Activated T-cell treated with anti-CD3 and anti-CD28 coated beads, Interleukin-2, amount 50 U/mL, for 48 hours (primary cell): ENCODE measurements around the gene EHD1.

Source experiments
- DNase-seq, 2 experiments: peaks; one replicate each; pipeline ENCODE4 v3.0.0-alpha.2; 2020

Gene EHD1

DNA sequence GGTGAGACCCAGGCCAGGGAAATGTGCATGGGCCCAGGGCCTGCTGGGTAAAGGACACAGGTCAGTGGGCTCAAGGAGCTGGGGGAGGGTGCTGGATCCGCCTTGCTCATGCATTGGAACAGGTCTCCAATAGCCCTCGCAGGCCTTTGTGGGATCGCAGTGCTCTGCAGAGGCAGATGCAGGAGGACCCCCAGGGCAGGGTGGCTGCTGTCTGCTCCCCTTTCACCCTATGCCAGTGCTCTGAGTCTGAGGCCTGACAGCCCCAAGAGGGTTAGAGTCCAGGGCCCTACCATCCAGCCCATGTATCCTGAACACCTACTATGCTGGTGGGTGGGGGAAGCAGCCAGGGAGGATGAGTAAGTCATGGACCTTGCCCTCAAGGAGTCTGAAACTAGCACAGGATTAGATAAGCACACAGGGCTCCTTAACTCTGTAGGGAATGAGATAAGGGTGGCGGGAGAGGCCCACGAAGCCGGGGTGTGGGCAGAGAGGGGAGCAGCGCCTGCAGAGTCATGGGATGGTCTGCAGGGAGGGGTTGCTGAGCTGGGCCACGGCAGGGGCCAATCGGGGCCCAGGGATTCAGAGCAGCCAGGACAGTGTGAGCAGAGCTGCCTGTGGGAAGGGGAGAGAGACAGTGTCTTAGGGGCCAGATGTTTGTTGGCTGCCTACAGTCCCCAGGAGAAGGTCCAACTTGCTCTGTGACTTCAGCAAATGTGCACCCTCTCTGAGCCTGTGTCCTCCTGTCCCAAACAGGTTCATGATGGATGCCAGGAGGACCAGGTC, 10.5 kb upstream of the EHD1 start:
- DNase-seq, result no peak

DNA sequence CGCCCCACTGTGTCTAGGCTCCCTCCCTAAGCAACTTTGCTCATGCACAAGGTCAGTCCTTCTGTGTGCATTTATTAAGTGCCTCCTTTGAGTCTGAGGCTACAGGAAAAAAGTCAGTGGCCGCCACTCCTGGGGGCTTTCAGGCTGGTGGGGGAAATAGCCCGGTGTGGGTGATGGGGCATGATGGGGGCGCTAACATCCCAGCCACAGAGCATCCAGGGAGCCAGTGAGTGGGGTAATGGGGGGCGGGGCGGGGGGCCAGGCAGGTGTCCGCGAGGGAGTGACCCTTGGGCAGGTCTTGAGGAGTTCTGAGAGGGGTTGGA, 9.9 kb upstream of the EHD1 start:
- DNase-seq, result no peak

GRCh38 chr11:64887757-64888405, 9.5 kb upstream of the EHD1 start:
- DNase-seq, result peak; percentile 92 to 93

DNA sequence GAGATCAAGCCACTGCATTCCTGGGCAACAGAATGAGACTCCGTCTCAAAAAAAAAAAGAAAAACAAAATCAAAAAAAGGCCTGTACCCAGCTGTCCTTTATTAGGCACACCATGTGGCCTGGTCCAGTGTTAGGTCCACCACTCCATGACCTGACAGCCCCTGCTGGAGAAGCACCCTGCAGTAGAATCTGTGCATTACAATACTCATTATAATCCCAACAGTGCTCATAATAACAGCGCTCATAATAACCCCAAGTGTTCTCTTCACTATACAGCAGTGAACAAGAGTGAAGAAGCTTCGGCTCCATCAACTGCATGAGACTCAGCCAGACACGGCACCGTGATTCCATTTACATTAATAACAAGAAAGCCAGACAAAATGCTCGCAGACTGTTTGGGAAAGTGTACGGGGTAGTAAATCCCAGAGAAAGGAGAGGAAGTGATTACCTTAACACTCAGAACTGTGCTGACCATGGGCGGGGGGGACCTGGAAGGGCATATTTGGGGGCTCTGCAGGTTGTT, 8.9 kb upstream of the EHD1 start:
- no peak for DNase-seq

GRCh38 chr11:64885367-64886286, 7.2 kb upstream of the EHD1 start:
- peak in 1 of 2 experiments; percentile 38 for DNase-seq

DNA sequence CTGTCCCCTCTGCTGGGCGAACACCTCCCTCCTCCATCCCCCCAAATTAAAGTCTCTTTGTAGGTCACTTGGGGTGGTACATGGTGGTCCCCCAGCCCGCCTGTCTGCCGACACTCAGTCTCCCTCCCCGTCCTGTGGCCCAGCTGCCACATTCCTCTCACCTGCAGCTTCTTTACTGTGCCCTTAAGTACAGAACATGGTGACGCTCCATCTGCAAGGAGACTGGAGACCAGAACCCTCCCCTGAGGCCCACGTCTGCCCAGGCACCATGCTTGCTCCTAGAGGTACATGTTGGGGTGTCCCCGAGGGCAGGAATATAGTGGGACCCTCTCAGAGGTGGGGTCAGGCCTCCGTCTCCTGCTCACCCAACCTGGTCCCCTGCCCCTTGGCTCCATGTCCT, 5.6 kb upstream of the EHD1 start:
- DNase-seq, result no peak

DNA sequence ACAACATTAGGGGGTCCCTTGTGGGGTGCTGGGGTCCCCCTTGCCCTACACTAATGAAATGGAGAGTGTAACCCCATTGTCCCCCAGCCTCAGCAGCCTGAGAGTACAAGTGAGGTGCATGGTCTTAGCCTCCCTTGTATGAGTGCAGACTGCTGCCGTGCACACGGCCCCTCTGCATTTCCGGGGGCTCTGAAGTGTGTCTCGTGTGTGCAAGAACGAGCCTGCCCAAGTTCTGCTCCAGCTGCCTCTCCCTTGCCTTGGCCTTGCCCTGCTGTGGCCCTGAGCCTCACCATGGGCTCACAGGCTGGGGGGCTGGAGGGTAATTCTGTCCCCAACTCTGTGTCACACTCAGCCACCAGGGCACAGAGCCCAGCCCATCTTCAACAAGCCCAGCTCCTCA, 5.2 kb upstream of the EHD1 start:
- no peak for DNase-seq

DNA sequence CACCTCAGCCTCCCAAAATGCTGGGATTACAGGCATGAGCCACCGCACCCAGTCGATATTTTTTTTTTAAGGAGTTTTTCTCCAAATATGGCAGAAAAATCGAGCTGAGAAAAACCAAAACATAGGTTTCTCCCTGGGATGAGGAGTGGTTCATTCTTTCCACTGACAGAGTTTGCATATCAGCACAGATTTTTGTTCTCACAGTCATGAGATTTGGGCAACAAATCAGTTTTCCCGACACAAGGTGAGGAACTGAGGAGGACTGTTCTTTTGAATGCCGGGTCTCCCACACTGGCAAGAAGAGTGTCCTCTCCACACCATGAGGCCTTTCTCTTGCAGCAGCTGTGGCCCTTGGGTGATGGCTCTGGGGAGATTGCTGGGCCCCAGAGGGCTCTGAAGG, 3.8 kb upstream of the EHD1 start:
- no peak for DNase-seq

- DNase-seq, result no peak
Observed at GRCh38 chr11:64881476-64881875, 3.1 kb upstream of the EHD1 start.

DNA sequence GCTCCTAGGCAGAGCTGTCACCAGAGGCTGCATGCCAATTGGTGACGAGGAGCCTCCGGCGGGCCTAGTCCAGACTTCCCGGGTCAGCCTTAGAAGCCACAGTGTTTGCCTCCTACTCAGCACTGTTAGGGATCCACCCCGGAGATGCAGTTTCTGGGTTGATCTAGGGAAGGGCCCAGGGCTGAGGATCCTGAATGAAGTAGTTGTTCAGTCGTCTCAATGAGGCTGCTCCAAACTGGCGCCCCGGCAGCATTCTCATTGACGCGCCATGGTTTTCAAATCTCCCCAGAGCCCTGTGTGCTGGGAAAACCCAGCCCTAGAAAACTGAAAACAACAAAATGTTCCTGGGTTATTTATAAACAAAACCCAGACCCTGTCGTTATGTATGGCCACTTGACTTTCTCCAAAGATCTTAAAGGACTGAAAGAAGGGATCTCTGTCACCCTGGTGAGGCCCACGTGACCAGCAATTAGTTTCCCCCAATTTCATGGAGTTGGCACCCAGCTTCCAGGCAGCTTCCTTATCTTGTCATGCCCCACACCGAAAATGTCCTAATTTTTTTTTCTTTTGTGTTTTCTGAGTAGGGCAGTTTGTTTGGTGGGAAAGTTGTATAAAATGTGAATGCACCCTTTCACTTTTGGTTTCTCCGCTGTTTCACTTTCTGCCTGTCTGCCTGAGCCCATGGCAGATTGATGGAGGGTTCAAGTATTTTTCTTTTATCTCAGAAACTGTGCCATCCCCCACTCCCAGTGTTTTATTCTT, 2.0 kb upstream of the EHD1 start:
- peak; percentile 33 to 35 for DNase-seq

GRCh38 chr11:64879244-64879900, 951 bp upstream of the EHD1 start:
- DNase-seq, result peak; percentile 37 to 45

DNA sequence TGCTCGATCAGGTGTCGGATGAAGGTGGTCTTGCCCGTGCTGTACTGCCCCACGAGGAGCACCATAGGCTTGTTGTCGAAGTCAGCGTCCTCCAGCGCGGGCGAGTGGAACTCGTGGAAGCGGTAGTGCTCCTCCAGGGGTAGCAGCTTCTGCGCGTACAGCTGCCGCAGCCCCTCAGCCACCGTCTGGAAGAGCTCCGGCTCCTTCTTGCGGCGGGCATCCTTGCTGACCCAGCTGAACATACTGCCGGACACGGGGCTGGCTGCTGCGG, 263 bp downstream of the EHD1 start:
- no peak for DNase-seq

GRCh38 chr11:64877390-64878222, 815 bp downstream of the EHD1 start:
- DNase-seq, result peak; percentile 57 to 62

DNA sequence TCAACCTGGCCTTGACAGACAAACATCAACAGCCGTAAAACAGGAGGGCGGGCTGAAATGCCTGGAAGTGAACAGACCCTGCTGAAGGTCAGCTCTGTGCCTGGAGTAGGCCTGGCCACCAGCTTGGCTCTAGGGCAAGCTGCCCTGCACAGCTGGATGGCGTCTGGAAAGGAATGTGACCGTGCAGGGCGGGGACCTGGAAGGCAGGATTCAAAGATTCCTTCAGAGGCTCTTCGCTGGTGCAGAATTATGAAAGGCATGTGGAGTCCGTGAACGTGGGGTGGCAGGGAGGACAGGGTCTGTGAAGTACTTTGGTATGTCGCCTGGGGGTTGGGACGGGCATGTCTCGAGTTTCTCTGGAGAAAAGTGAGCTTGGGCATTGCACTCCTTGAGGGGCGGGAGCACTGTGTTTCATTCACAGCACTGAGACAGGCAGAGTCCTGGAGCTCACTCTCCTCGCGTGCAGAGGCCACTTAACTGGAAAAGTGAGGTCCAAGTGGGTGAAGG, 1.5 kb downstream of the EHD1 start:
- peak in 1 of 2 experiments; percentile 45 for DNase-seq

DNA sequence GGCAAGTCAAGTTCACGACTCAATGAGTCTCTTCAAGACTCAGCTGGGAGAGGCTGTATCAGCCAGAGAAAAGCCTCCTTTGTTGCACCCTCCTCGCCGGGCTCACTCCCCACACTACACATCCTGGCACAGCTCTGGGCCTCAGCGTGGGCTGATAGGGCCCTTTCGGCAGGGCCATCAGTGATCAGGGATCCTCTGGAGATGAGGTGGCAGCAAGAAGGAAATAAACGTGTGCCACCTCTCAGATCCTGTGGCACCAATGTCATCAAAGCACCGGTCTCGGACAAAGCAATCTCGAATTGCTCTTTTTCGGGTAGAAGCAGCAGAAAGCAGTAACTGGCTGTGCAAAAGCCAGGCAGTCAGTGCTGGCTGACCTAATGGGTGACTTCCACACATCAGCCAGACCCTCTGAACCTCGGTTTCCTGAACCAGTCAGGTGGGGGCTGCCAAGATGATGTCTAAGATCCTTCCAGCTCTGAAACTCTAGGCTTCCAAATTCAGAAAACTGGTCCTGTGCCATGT, 2.1 kb downstream of the EHD1 start:
- peak; percentile 70 to 75 for DNase-seq

DNA sequence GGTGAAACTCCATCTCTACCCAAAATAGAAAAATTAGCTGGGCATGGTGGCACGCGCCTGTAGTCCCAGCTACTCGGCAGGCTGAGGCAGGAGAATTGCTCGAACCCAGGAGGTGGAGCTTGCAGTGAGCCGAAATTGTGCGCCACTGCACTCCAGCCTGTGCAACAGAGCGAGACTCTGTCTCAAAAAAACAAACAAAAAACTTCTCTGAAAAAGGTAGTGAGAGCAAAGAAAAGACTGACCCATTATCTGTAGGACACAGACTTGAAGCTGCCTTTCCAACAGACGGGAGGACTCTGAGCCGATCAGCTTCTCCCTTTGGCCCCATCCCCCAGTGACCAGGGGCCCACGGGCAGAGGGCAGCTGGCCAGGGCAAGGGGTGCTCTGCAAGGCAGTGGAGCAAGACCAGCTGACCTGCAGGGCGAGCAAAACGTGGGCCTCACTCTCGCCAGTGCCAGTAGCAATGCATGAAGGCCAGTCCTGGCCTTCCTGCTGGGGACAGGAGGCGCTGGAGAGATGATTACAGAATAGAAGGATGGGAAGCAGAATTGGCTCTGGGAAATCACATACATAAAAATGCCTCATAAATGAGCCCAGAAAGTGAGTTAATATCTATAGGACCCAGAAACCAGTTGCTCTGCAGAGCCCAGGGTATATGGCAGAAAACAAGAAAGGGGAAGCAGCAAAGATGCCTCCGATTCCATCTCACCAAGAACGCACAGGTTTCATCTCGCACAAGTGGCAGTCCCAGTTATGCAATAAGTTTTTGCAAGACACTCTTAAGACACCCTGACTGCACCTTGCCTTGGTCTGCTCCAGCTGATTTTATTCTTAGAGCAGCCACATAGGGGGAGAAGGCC, 2.8 kb downstream of the EHD1 start:
- no peak for DNase-seq

DNA sequence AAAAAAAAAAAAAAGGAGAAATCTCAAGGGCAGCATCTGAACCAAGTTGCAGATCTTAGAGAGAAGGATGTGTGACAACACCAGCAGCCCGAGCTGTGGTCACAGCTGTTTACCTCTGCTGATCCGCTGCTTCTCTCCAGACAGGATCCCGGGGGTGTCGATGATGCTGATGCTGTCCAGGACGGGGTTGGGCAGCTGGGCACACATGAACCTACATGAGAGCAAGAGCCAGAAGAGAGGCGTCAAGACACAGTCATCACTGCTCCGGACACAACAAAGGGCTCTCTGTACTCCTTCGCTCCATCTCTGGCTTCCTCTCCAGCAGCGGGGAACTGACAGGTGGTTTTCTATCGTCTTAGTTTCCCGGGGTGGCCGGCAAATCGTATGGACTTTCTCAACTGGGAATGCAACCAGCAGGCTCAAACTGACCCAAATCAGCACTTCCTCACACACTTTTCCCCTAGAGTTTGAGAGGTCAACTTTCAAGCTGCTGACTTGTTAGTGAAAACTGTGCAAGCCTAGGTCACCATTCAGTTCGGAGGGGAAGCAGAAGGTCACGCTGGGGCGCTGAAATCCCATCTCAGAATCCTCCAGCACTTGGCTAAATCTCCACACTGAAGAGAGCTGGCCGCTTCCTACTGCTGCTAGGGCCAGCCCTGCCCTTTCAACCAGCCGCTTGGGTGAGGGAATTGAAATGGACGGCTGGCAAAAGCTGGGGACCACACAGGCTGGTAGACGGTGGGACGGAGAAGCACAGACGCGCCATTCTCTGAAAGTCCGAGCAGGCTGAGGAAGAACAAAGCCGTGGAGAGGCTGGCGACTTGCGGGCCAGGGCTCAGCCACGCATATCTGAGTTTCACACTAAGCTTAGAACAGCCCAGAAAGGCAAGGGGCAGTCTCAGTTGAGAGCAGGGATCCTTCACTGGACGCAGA, 3.8 kb downstream of the EHD1 start:
- DNase-seq, result no peak

DNA sequence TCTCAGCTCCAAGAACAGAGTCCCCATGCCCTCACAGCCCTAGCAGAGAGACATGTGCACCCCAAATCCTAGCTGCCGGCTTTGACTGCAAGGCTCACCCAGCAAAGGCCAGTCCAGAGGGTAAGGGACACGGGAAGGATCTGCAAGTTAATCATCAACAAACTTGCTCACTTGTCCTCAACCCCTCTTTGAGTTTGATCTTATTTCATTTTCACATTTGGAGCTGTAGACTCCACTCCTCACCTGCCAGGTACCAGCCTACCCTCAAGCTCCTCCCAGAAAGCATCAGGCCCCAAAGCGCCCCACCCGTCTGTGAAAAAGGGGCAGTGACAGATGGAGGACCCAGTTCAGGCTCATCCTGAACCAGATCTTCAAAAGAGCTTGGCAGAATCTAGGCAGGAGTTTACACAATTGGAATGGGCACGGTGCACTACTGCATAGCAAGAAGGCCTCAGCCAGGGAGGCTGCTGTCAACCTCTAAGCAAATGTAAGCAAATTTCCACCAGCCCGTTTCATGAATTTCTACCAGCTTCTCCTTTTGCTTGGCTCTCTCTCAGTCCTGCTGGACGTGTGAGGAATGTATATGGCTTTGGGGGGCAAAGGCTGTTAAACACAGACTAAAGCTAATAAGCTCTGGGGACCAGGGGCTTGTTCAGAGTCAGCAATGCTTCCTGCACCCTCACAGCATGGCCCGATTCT, 5.5 kb downstream of the EHD1 start:
- no peak for DNase-seq
